Fibroblast of the aortic adventitia (primary cell): ENCODE results near the gene PGF. TPM values are rescaled to one million over a fixed set of nuclear protein-coding genes. Genes with fewer than 3 reads are reported as not detected.
A peak's percentile ranks its signal among the peaks of the same experiment; 100 is the strongest.

Experiments used
- DNase-seq: peaks from one replicate; pipeline ENCODE4 v3.0.0-alpha.2; 2010; ENCODE audit warnings: low read depth
- H3K4me3 ChIP-seq: 2 replicates; pipeline ENCODE4 v1.5.1; 2011; ENCODE audit warnings: low read depth, mild to moderate bottlenecking, control low read depth, low read length, moderate library complexity
- total RNA-seq: library from RNA; depleted of rRNA; stranded (reverse); fragments of >200 nt; gene quantifications from 2 replicates; pipeline ENCODE4 v1.2.3, GENCODE V29; 2012; ENCODE audit warnings: low replicate concordance
- TF ChIP-seq, protein P1 (sequence below): IDR thresholded peaks from 2 replicates; pipeline ENCODE4 v1.5.1; 2011; ENCODE audit warnings: mild to moderate bottlenecking, low read length, control low read depth, inconsistent platforms; ENCODE audit not compliant: insufficient read depth

Gene PGF
- total RNA-seq, 1 donor: 0.36 TPM

GRCh38 chr14:74973905-74974363, 18.5 kb upstream of the PGF start:
- no peak for DNase-seq
- H3K4me3 ChIP-seq: no peak overlapping the region
- TF ChIP-seq, protein P1, sequence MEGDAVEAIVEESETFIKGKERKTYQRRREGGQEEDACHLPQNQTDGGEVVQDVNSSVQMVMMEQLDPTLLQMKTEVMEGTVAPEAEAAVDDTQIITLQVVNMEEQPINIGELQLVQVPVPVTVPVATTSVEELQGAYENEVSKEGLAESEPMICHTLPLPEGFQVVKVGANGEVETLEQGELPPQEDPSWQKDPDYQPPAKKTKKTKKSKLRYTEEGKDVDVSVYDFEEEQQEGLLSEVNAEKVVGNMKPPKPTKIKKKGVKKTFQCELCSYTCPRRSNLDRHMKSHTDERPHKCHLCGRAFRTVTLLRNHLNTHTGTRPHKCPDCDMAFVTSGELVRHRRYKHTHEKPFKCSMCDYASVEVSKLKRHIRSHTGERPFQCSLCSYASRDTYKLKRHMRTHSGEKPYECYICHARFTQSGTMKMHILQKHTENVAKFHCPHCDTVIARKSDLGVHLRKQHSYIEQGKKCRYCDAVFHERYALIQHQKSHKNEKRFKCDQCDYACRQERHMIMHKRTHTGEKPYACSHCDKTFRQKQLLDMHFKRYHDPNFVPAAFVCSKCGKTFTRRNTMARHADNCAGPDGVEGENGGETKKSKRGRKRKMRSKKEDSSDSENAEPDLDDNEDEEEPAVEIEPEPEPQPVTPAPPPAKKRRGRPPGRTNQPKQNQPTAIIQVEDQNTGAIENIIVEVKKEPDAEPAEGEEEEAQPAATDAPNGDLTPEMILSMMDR: no peak

DNA sequence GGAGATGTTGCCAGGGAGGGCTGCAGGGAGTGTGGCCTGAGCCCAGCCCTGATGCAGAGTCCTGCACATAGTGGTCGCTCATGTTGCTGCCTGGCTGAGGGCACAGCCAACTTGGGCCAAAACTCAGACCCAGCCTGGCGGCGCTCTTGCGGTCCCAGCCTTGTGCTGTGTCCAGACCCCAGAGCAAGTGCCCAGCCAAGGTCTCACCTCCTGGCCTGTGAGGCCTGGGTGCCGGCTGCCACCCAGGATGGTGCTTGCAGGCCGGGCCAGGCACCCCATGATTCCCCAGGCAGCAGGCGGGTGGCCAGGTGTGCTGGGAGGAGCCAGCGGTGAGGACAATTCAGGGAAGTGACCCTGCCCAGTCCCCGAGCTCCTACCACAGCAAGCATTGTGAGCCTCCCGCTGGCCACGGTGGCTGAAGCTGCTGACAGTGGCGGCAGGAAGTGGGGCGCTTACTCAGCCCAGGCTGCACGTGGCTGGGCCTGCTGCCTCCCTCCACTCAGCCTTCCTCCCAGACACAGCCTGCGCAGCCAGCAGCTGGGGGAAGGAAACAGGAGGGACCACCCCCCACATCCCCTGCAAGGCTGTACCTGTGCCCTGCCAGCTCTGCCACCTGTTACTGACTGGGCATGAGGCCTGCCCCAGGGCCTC, 17.7 kb upstream of the PGF start:
- no peak overlapping the region for H3K4me3 ChIP-seq
- DNase-seq: no peak
- TF ChIP-seq, protein P1: no peak

GRCh38 chr14:74968811-74969210, 13.4 kb upstream of the PGF start:
- DNase-seq: no peak
- no peak overlapping the region for H3K4me3 ChIP-seq
- TF ChIP-seq, protein P1: no peak

DNA sequence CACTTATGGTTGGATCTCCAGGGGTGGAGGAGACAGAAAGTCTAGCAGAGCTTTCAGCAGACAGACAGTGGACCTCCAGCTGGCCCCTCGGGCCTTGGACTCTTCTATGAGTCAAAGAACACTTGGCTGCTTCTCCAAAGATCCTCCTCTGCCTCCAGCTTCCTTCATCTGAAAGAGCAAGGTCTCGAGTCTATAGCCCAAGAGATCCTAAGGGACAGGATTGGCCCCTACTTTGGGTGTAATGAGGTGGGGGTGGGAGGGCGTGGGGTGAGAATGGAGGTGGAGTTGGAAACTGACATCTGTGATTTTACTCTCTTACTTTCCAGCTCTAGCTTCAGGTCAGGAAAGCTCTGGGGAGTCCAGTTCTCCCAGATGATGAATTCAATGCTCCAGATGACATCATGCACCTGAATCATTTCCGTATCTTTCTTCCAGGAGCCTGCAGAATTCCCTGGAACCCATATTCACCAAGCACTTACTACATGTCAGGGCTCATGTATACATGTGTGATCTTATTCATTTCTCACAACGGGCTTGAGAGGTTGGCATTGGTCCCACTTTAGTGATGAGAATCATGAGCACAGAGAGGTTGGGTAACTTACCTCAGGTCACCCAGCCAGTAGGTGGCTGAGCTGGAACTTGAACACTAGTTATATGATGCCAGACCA, 10.2 kb upstream of the PGF start:
- peak; percentile 74 for DNase-seq
- H3K4me3 ChIP-seq: no peak overlapping the region
- TF ChIP-seq, protein P1: no peak

- DNase-seq: peak; percentile 62
- no peak overlapping the region for H3K4me3 ChIP-seq
- TF ChIP-seq, protein P1: no peak
These were observed 9.5 kb upstream of the PGF start for GRCh38 chr14:74964787-74965485.

DNA sequence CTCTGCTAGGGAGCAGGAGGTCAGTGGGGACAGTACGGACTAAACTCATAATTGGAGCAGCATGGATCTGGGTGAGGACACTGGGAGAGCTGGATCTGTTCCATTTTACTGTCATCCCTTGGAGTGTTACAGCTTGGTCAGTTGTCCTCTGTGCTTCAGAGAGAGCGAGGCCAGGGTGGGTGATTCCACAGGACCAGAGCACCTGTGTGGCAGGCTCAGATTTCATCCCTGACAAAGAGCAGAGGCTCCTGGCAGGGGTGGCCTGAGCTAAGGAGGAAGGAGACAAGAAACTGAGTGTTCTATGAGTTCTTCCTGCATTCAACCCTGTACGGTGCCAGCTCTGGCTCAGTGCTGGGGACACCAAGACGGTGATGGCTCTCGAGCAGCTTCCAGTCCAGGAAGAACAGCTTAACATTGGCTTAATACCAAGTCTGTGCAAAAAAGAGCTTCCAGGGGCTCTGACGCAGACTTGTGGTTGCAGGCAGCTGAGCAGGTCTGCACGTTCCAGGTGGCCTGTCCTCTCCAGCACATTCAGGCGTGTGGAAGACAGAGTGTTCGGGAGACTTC, 8.4 kb upstream of the PGF start:
- peak; percentile 39 for DNase-seq
- no peak overlapping the region for H3K4me3 ChIP-seq
- TF ChIP-seq, protein P1: no peak
